ENCODE data around the gene NT5C1A.
A peak's percentile ranks its signal among the peaks of the same experiment; 100 is the strongest.

The NT5C1A gene

DNA sequence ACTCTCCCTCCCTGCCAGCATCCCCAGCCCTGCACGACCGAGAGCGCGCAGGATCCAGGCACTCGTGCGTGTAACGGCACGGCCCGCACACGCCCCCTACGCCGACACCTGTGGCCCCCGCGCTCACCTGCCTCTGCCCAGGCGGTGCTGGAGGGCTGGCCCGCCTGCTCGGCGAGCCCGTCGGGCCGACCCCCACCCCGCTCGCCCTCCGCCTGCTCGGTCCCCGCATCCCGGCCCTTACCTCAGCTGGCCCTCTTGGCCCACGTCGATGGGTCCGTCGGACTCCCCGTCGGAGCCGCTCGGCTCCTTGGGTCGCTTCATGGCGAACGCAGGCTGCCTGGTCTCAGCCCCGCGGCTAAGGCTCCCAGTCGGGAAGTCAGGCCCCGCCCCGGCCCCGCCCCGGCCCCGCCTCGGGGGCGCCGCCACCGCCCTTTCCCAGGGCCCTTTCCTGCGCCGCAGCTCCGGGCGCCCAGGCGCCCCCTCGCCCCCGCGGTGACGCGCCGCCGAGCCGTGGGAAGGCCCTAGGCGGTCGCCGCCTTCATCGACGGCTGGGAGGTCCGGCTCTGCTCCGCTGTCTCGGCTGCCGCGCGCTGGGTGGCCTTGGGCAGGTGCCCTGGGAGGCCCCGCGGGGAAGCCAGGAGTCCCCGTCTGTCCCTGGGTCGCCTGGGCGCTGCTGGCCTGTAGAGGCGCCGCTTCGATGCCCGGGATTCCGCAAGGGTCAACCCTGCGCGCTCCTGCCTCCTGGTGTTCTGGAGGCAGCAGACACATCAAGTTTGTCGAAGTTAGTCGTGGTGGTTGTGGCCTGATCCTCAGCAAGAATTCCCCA lies 32.4 kb downstream of the NT5C1A start, which contains the start of gene HEYL (continued):
- TF ChIP-seq, protein P1, sequence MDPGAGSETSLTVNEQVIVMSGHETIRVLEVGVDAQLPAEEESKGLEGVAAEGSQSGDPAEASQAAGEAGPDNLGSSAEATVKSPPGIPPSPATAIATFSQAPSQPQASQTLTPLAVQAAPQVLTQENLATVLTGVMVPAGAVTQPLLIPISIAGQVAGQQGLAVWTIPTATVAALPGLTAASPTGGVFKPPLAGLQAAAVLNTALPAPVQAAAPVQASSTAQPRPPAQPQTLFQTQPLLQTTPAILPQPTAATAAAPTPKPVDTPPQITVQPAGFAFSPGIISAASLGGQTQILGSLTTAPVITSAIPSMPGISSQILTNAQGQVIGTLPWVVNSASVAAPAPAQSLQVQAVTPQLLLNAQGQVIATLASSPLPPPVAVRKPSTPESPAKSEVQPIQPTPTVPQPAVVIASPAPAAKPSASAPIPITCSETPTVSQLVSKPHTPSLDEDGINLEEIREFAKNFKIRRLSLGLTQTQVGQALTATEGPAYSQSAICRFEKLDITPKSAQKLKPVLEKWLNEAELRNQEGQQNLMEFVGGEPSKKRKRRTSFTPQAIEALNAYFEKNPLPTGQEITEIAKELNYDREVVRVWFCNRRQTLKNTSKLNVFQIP (CRISPR knock-in tag; IDR thresholded peaks at IDR 0.05; ENCODE audit: borderline replicate concordance, low read depth), result no peak
- TF ChIP-seq RARB (CRISPR knock-in tag; IDR thresholded peaks at IDR 0.05) (no peak), ISL1 (CRISPR knock-in tag; IDR thresholded peaks at IDR 0.05) (no peak), ESRRG (CRISPR knock-in tag; IDR thresholded peaks at IDR 0.05) (no peak), GLIS3 (CRISPR knock-in tag; IDR thresholded peaks at IDR 0.05) (no peak)

DNA sequence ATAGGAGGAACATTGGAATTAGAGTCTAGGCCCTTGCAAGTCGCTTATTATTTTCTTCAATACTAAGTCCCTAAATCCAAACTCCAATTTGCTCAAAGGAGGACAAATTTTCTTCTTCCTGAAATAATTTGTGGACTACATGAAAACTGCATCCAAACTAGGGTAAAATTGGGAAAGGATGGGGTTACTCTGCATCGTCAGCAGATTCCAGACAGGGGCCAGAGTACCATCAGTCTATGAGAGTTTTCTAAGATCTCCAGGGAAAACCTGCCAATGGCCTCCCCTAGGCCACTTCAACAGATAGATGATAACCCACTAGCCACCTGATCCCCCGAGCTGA lies 33.0 kb downstream of the NT5C1A start:
- ATAC-seq, result no peak

DNA sequence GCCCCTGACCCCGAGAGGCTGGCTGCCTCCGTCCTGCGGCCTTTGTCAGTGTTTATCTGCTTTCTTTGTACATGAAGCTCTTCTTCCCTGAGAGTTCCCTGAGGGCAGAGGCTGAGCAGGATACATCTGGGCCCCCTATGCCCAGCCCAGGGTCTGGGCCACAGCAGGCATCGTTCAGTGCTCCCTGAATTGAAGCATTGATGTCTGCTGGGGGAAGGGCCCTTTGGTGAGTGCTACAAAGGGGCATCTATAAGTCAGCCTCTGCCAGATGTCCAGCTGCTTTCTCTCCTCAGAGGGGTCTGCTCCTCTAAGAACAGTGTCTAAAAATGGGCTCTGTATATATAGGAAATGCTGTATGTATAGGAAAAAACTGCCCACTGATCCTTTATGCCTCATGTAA lies 34.5 kb downstream of the NT5C1A start:
- TF ChIP-seq, protein P2, sequence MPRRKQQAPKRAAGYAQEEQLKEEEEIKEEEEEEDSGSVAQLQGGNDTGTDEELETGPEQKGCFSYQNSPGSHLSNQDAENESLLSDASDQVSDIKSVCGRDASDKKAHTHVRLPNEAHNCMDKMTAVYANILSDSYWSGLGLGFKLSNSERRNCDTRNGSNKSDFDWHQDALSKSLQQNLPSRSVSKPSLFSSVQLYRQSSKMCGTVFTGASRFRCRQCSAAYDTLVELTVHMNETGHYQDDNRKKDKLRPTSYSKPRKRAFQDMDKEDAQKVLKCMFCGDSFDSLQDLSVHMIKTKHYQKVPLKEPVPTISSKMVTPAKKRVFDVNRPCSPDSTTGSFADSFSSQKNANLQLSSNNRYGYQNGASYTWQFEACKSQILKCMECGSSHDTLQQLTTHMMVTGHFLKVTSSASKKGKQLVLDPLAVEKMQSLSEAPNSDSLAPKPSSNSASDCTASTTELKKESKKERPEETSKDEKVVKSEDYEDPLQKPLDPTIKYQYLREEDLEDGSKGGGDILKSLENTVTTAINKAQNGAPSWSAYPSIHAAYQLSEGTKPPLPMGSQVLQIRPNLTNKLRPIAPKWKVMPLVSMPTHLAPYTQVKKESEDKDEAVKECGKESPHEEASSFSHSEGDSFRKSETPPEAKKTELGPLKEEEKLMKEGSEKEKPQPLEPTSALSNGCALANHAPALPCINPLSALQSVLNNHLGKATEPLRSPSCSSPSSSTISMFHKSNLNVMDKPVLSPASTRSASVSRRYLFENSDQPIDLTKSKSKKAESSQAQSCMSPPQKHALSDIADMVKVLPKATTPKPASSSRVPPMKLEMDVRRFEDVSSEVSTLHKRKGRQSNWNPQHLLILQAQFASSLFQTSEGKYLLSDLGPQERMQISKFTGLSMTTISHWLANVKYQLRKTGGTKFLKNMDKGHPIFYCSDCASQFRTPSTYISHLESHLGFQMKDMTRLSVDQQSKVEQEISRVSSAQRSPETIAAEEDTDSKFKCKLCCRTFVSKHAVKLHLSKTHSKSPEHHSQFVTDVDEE (CRISPR knock-in tag; IDR thresholded peaks at IDR 0.05), result no peak
- no peak for TF ChIP-seq ZC3H10 (CRISPR knock-in tag; IDR thresholded peaks at IDR 0.05)
- peak; percentile 42; the same call in 1 of the 2 replicates for TF ChIP-seq TCF4 (CRISPR knock-in tag; IDR thresholded peaks at IDR 0.05; ENCODE audit: borderline replicate concordance)
- TF ChIP-seq TOX (CRISPR knock-in tag; IDR thresholded peaks at IDR 0.05; ENCODE audit: borderline replicate concordance), result no peak
- TF ChIP-seq ZFP30 (CRISPR knock-in tag; IDR thresholded peaks at IDR 0.05), result no peak
- no peak for TF ChIP-seq ZNF70 (CRISPR knock-in tag; IDR thresholded peaks at IDR 0.05)
- no peak; the same call in 2 of the 3 replicates for ATAC-seq

More for the DNA sequence above, 33.0 kb downstream of the NT5C1A start:
- TF ChIP-seq ZC3H10 (CRISPR knock-in tag; IDR thresholded peaks at IDR 0.05), result no peak
- TF ChIP-seq, protein P3, sequence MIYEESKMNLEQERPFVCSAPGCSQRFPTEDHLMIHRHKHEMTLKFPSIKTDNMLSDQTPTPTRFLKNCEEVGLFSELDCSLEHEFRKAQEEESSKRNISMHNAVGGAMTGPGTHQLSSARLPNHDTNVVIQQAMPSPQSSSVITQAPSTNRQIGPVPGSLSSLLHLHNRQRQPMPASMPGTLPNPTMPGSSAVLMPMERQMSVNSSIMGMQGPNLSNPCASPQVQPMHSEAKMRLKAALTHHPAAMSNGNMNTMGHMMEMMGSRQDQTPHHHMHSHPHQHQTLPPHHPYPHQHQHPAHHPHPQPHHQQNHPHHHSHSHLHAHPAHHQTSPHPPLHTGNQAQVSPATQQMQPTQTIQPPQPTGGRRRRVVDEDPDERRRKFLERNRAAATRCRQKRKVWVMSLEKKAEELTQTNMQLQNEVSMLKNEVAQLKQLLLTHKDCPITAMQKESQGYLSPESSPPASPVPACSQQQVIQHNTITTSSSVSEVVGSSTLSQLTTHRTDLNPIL (CRISPR knock-in tag; IDR thresholded peaks at IDR 0.05; ENCODE audit: low read depth), result no peak
- TF ChIP-seq ZFP3 (CRISPR knock-in tag; IDR thresholded peaks at IDR 0.05), result no peak
- TF ChIP-seq SNAI2 (CRISPR knock-in tag; IDR thresholded peaks at IDR 0.05), result no peak
- no peak for TF ChIP-seq ESRRG (CRISPR knock-in tag; IDR thresholded peaks at IDR 0.05)
- TF ChIP-seq TOX (CRISPR knock-in tag; IDR thresholded peaks at IDR 0.05; ENCODE audit: borderline replicate concordance), result no peak
- TF ChIP-seq ZFP30 (CRISPR knock-in tag; IDR thresholded peaks at IDR 0.05), result no peak
- no peak for TF ChIP-seq GLIS3 (CRISPR knock-in tag; IDR thresholded peaks at IDR 0.05)
- TF ChIP-seq ARNTL (CRISPR knock-in tag; IDR thresholded peaks at IDR 0.05; ENCODE audit: borderline replicate concordance, low read depth), result no peak
- no peak for TF ChIP-seq ZNF565 (CRISPR knock-in tag; conservative IDR thresholded peaks at IDR 0.05; ENCODE audit: low read depth)
- no peak for TF ChIP-seq BACH2 (CRISPR knock-in tag; IDR thresholded peaks at IDR 0.05; ENCODE audit: borderline replicate concordance)
- TF ChIP-seq, protein P2 (CRISPR knock-in tag; IDR thresholded peaks at IDR 0.05), result no peak
- TF ChIP-seq ZNF8 (CRISPR knock-in tag; IDR thresholded peaks at IDR 0.05), result no peak
- no peak for TF ChIP-seq CSDC2 (CRISPR knock-in tag; IDR thresholded peaks at IDR 0.05)
- TF ChIP-seq, protein P1 (CRISPR knock-in tag; IDR thresholded peaks at IDR 0.05; ENCODE audit: borderline replicate concordance, low read depth), result no peak
- TF ChIP-seq ZNF70 (CRISPR knock-in tag; IDR thresholded peaks at IDR 0.05), result no peak
